GM19372 (cell line): Measurements from ENCODE around the gene PCSK6.

Experiments used
- ATAC-seq: cut with Tn5 transposase; IDR thresholded peaks from one replicate; pipeline ENCODE4 v1.9.1; 2021; ENCODE audit warnings: mild to moderate bottlenecking, low read depth, moderate library complexity; ENCODE audit not compliant: unreplicated experiment

PCSK6 gene

DNA sequence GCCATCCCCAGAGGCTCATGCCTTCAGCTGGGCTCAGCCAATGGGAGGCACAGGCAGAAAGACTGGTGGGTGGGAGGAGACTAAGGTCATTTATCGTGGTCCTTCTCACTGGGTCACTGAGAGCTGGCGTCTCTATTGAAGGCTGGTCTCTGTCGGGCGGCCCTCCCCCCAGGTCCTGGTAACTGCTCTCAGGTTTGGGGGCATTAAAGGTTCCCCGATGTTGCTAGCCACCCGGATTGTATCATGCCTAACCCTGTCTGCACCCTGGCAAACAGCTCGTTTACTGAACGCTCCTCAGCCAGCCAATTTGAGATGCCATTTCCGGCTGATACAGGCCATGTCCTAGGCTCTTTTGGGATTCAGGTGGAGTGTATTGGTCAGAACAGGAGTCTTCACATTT is 222.7 kb downstream of the PCSK6 start:
- no peak for ATAC-seq

DNA sequence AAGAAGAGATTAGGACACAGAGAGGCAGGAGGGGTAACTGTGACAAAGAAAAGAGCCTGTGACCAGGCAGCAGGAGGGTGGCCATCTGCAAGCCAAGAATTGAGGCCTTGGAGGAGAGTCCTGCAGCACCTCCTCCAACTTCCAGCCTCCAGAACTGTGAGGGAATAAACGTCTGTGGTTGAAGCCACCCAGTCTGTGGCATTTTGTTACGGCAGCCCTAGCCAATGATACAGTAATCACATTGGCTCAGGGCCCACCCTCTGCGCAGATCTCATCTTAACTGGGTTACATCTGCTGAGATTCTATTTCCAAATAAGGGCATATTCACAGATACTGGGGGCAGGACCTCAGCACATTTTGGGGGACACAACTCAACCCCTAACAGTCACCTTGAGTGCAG is 223.5 kb downstream of the PCSK6 start:
- ATAC-seq: no peak

DNA sequence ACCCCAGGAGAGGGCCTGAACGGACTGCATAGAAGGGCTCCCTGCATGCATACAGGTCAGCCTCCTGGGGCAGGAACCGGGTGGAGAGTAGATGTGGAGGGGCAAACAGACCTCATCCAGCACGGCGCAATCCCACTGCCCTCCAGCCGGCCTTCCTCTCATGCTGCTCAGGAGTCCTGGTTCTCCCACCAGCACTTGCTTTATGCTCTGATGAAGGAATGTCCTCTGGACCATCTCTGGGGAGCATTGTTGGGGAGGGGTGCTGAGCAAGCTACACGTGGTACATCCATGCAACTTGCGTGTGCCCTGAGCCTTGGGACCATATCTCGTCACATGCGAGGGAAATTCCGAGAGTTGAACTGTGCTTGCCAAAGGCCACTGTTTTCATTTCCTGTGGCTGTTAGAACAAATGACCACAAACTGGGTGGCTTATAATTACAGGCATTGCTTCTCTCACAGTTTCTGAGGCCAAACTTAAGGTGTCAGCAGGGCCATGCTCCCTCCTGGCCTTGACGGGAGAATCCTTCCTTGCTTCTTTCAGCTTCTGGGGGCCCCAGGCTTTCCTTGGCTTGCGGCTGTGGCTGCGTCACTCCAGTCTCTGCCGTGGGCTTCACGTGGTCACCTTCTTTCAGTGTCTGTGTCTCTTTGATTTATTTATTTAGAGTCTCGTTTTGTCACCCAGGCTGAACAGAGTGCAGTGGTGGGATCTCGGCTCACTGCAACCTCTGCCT is 224.4 kb downstream of the PCSK6 start:
- peak; percentile 57 for ATAC-seq

GRCh38 chr15:101264011-101264410 is 225.5 kb downstream of the PCSK6 start:
- ATAC-seq: no peak

- ATAC-seq: no peak
Measured at GRCh38 chr15:101262551-101262950, 227.0 kb downstream of the PCSK6 start.

- peak; percentile 62 for ATAC-seq
Measured at GRCh38 chr15:101258238-101259144, 231.0 kb downstream of the PCSK6 start.

GRCh38 chr15:101256757-101257156 is 232.8 kb downstream of the PCSK6 start:
- no peak for ATAC-seq

- ATAC-seq: no peak
Measured at GRCh38 chr15:101255615-101256241, 233.8 kb downstream of the PCSK6 start.

GRCh38 chr15:101255051-101255395 is 234.5 kb downstream of the PCSK6 start:
- ATAC-seq: no peak

- ATAC-seq: no peak
Measured at GRCh38 chr15:101254157-101255050, 235.1 kb downstream of the PCSK6 start.
